ENCODE measurements around the gene PPP3CA. TPM values are rescaled to one million over a fixed set of nuclear protein-coding genes. Genes with fewer than 3 reads are reported as not detected.

PPP3CA gene
- polyA plus RNA-seq (2013) = 28.1 TPM

DNA sequence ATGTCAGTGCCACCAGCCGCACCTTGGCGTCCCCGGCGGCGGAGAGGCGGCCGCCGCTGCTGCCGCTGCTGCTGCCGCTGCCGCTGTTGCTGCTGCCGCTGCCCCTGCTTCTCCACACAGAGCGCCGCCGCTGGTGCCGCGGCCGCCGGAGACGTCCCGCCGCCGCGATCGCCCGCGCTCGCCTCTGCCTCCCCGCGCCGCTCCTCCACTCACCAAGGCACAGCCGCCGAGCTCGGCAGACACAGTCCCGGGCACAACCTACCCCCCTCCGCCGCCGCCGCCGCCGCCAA lies at the start of gene PPP3CA:
TSS of gene PPP3CA (minus strand) at position 260 of the 290 bp plus-strand sequence.
- DNase-seq = no peak
- Histone ChIP-seq H3K9me3 (ENCODE audit: control extremely low read depth in 1 of 5, control insufficient read depth in 4 of 5, insufficient read depth in 2 of 5, low read depth in 1 of 5, low read length in 4 of 5) (no peaks in the 10 kb centered on the region), H3K36me3 (ENCODE audit: control insufficient read depth in 4 of 4, insufficient read depth in 4 of 4, low read length in 3 of 4) (no peaks in the 10 kb centered on the region), H3K27ac (ENCODE audit: insufficient read depth in 1 of 2, low read depth in 1 of 2, low read length in 2 of 2, poor library complexity in 1 of 2, severe bottlenecking in 2 of 2) (peak within 1 kb of the TSS; percentile 68 to 82), H3K4me3 (ENCODE audit: control insufficient read depth in 1 of 7, extremely low read depth in 1 of 7, insufficient read depth in 4 of 7, low read depth in 2 of 7, low read length in 6 of 7) (peak within 1 kb of the TSS; percentile 86 to 98 (median 95)), H3K4me1 (ENCODE audit: control extremely low read depth in 1 of 4, control insufficient read depth in 4 of 4, insufficient read depth in 4 of 4, low read length in 3 of 4) (peaks cover 7 to 29% (median 24%) of the 10 kb centered on the region in 4 experiments), H3K27me3 (replicated peaks in 2 of 5; ENCODE audit: control insufficient read depth in 4 of 5, insufficient read depth in 5 of 5, low read length in 4 of 5) (no peaks in the 10 kb centered on the region)
- ChIA-PET CTCF (interaction anchor here (0.9 to 1.6 kb wide), 3 partner anchors 14 to 161 kb away, joined by 3 to 5 read pairs (median 4); no protein-coding TSS in a partner anchor), POLR2A (interaction anchor here (0.7 to 1.4 kb wide), 6 partner anchors 40 to 1480 kb away, joined by 3 to 5 read pairs (median 4); partner anchors contain the start of genes SLC39A8 and UBE2D3)
- WGBS (ENCODE audit: insufficient coverage) = 0% methylated on average over 6 of the region's 41 CpGs

DNA sequence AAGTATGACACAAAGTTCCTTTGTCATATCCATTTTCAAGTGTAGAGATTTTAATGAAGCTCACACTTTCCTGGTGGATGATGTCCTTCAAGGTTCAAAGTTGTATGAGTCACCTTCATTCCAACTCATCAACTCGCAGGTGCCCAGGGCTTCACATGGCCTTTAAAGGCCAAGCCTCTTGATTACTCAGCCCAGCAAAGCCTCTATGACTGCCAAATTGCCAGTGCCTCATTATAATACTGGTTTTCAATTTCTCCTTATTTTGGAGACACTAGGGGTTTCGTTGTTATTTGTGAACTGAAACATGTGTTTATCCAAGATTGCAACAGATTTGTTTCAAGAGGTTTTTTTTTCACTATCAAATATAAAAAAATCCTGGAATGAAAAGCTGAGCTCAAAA lies 45.9 kb upstream of the PPP3CA start:
- no peak for DNase-seq
- Histone ChIP-seq H3K27ac (ENCODE audit: insufficient read depth in 1 of 2, low read depth in 1 of 2, low read length in 2 of 2, poor library complexity in 1 of 2, severe bottlenecking in 2 of 2) (no peak overlapping the region), H3K36me3 (ENCODE audit: control insufficient read depth in 4 of 4, insufficient read depth in 4 of 4, low read length in 3 of 4) (no peaks in the 10 kb centered on the region), H3K9me3 (ENCODE audit: control extremely low read depth in 1 of 5, control insufficient read depth in 4 of 5, insufficient read depth in 2 of 5, low read depth in 1 of 5, low read length in 4 of 5) (peaks cover 0 to 8% (median 0%) of the 10 kb centered on the region in 5 experiments), H3K4me3 (ENCODE audit: control insufficient read depth in 1 of 7, extremely low read depth in 1 of 7, insufficient read depth in 4 of 7, low read depth in 2 of 7, low read length in 6 of 7) (no peak overlapping the region), H3K4me1 (ENCODE audit: control extremely low read depth in 1 of 4, control insufficient read depth in 4 of 4, insufficient read depth in 4 of 4, low read length in 3 of 4) (no peaks in the 10 kb centered on the region), H3K27me3 (replicated peaks in 2 of 5; ENCODE audit: control insufficient read depth in 4 of 5, insufficient read depth in 5 of 5, low read length in 4 of 5) (no peaks in the 10 kb centered on the region)
- ChIA-PET POLR2A (no interaction called here), CTCF (no interaction called here)
- 100% methylated on average over 1 of the region's 2 CpGs for WGBS (ENCODE audit: insufficient coverage)

DNA sequence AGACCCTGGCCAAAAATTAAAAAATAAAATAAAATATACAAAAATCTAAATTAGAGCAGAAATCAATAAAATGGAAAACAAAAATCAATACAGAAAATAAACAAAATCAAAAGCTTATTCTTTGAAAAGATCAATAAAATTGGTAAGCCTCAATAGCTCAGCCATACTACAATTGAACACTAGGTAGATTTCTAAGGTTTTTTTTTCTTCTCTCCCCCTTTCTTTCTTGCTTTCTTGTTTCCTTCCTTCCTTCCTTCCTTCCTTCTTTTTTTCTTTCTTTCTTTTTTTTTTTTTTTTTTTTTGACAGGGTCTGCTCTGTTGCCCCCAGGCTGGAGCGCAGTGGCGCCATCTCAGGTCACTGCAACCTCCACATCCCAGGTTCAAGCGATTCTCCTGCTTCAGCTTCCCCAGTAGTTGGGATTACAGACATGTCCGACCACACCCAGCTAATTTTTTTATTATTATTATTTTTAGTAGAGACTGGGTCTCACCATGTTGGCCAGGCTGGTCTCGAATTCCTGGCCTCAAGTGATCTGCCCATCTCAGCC lies 23.4 kb upstream of the PPP3CA start:
- WGBS (ENCODE audit: insufficient coverage) = no CpG with 5 or more reads among the region's 5 CpGs
- Histone ChIP-seq H3K4me1 (ENCODE audit: control extremely low read depth in 1 of 4, control insufficient read depth in 4 of 4, insufficient read depth in 4 of 4, low read length in 3 of 4) (no peaks in the 10 kb centered on the region), H3K27ac (ENCODE audit: insufficient read depth in 1 of 2, low read depth in 1 of 2, low read length in 2 of 2, poor library complexity in 1 of 2, severe bottlenecking in 2 of 2) (no peak overlapping the region), H3K27me3 (replicated peaks in 2 of 5; ENCODE audit: control insufficient read depth in 4 of 5, insufficient read depth in 5 of 5, low read length in 4 of 5) (no peaks in the 10 kb centered on the region), H3K4me3 (ENCODE audit: control insufficient read depth in 1 of 7, extremely low read depth in 1 of 7, insufficient read depth in 4 of 7, low read depth in 2 of 7, low read length in 6 of 7) (no peak overlapping the region), H3K36me3 (ENCODE audit: control insufficient read depth in 4 of 4, insufficient read depth in 4 of 4, low read length in 3 of 4) (no peaks in the 10 kb centered on the region), H3K9me3 (ENCODE audit: control extremely low read depth in 1 of 5, control insufficient read depth in 4 of 5, insufficient read depth in 2 of 5, low read depth in 1 of 5, low read length in 4 of 5) (peaks cover 0 to 3% (median 0%) of the 10 kb centered on the region in 5 experiments)
- POLR2A ChIA-PET = no interaction called here
- DNase-seq = no peak
- CTCF ChIA-PET = no interaction called here

DNA sequence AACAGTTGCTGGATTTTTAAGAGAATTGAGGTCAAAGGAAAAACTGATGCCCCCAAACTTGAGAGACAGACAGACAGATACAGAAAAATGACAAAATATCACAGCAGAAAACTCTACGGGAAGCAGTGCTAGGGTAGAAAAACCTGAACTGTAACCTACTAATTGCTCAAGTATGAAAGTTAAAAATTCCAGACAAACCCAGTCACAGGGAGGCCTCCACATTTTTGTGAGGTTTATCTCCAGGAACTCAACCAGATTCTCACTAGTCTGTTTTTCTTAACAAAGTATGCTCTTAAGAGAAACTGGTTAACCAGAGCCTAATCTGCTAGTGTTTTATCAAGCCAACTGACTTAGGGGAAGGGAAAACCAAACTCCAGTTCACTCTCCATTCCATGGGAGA lies 19.9 kb upstream of the PPP3CA start:
- no peak overlapping the region for H3K27ac ChIP-seq (ENCODE audit: insufficient read depth in 1 of 2, low read depth in 1 of 2, low read length in 2 of 2, poor library complexity in 1 of 2, severe bottlenecking in 2 of 2)
- no peaks in the 10 kb centered on the region for H3K36me3 ChIP-seq (ENCODE audit: control insufficient read depth in 4 of 4, insufficient read depth in 4 of 4, low read length in 3 of 4)
- H3K4me1 ChIP-seq (ENCODE audit: control extremely low read depth in 1 of 4, control insufficient read depth in 4 of 4, insufficient read depth in 4 of 4, low read length in 3 of 4) = no peaks in the 10 kb centered on the region
- no peak overlapping the region for H3K4me3 ChIP-seq (ENCODE audit: control insufficient read depth in 1 of 7, extremely low read depth in 1 of 7, insufficient read depth in 4 of 7, low read depth in 2 of 7, low read length in 6 of 7)
- CTCF ChIA-PET = no interaction called here
- H3K27me3 ChIP-seq (replicated peaks in 2 of 5; ENCODE audit: control insufficient read depth in 4 of 5, insufficient read depth in 5 of 5, low read length in 4 of 5) = no peaks in the 10 kb centered on the region
- WGBS (ENCODE audit: insufficient coverage) = no CpG with 5 or more reads among the region's 1 CpG
- POLR2A ChIA-PET = interaction anchor here (0.6 kb wide), 1 partner anchor 60 kb away, joined by 5 read pairs; no protein-coding TSS in a partner anchor
- DNase-seq = no peak
- H3K9me3 ChIP-seq (ENCODE audit: control extremely low read depth in 1 of 5, control insufficient read depth in 4 of 5, insufficient read depth in 2 of 5, low read depth in 1 of 5, low read length in 4 of 5) = peaks cover 0 to 3% (median 0%) of the 10 kb centered on the region in 5 experiments

DNA sequence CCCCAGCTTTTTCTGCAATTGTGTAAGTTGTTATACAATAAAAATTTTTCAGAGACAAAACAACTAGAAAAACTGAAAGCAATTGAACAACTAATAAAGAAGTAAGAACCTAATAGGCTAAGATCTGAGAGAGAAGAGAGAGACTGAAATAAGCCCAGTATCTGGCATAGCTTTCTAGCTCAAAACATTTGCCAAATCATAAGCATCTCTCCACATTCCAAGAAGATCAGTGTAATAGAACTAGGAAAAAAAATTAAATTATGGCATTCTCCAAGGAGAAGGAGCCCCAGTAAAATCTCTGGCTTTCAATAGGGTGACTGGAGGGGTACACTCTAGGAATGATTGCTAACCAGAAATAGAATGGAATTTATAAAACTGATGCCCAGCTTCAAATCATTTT lies 19.0 kb upstream of the PPP3CA start:
- no peaks in the 10 kb centered on the region for H3K27me3 ChIP-seq (replicated peaks in 2 of 5; ENCODE audit: control insufficient read depth in 4 of 5, insufficient read depth in 5 of 5, low read length in 4 of 5)
- no peaks in the 10 kb centered on the region for H3K4me1 ChIP-seq (ENCODE audit: control extremely low read depth in 1 of 4, control insufficient read depth in 4 of 4, insufficient read depth in 4 of 4, low read length in 3 of 4)
- H3K9me3 ChIP-seq (ENCODE audit: control extremely low read depth in 1 of 5, control insufficient read depth in 4 of 5, insufficient read depth in 2 of 5, low read depth in 1 of 5, low read length in 4 of 5) = peaks cover 0 to 3% (median 0%) of the 10 kb centered on the region in 5 experiments
- no peak for DNase-seq
- no peak overlapping the region for H3K27ac ChIP-seq (ENCODE audit: insufficient read depth in 1 of 2, low read depth in 1 of 2, low read length in 2 of 2, poor library complexity in 1 of 2, severe bottlenecking in 2 of 2)
- no peaks in the 10 kb centered on the region for H3K36me3 ChIP-seq (ENCODE audit: control insufficient read depth in 4 of 4, insufficient read depth in 4 of 4, low read length in 3 of 4)
- CTCF ChIA-PET = no interaction called here
- POLR2A ChIA-PET = no interaction called here
- H3K4me3 ChIP-seq (ENCODE audit: control insufficient read depth in 1 of 7, extremely low read depth in 1 of 7, insufficient read depth in 4 of 7, low read depth in 2 of 7, low read length in 6 of 7) = no peak overlapping the region

DNA sequence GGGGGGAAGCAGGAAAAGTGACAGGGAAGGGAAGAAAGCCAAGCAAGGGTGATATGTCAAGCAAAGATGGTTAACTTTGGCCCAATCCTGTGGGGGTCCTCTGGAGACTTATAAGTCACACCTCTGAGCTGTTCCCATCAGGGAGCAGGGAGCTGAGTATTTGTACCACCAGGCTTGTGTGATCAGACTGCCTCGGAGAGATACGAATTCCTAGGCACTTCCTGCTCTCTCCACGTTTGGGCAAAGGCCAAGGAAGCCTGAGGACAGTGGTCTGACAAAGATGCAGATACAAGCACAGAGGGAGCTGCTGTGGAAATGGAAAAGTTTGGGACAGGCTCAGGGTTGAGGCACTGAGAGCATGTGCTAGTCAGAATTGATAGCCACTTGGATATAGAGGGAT lies 10.4 kb upstream of the PPP3CA start:
- WGBS (ENCODE audit: insufficient coverage) = 95% methylated on average over 3 of the region's 3 CpGs
- Histone ChIP-seq H3K36me3 (ENCODE audit: control insufficient read depth in 4 of 4, insufficient read depth in 4 of 4, low read length in 3 of 4) (no peaks in the 10 kb centered on the region), H3K9me3 (ENCODE audit: control extremely low read depth in 1 of 5, control insufficient read depth in 4 of 5, insufficient read depth in 2 of 5, low read depth in 1 of 5, low read length in 4 of 5) (peaks cover 0 to 3% (median 0%) of the 10 kb centered on the region in 5 experiments), H3K4me1 (ENCODE audit: control extremely low read depth in 1 of 4, control insufficient read depth in 4 of 4, insufficient read depth in 4 of 4, low read length in 3 of 4) (no peaks in the 10 kb centered on the region), H3K27ac (ENCODE audit: insufficient read depth in 1 of 2, low read depth in 1 of 2, low read length in 2 of 2, poor library complexity in 1 of 2, severe bottlenecking in 2 of 2) (no peak overlapping the region), H3K4me3 (ENCODE audit: control insufficient read depth in 1 of 7, extremely low read depth in 1 of 7, insufficient read depth in 4 of 7, low read depth in 2 of 7, low read length in 6 of 7) (no peak overlapping the region), H3K27me3 (replicated peaks in 2 of 5; ENCODE audit: control insufficient read depth in 4 of 5, insufficient read depth in 5 of 5, low read length in 4 of 5) (no peaks in the 10 kb centered on the region)
- no peak for DNase-seq
- CTCF ChIA-PET = interaction anchor here (0.7 kb wide), 1 partner anchor 36 kb away, joined by 3 read pairs; no protein-coding TSS in a partner anchor
- POLR2A ChIA-PET = no interaction called here

DNA sequence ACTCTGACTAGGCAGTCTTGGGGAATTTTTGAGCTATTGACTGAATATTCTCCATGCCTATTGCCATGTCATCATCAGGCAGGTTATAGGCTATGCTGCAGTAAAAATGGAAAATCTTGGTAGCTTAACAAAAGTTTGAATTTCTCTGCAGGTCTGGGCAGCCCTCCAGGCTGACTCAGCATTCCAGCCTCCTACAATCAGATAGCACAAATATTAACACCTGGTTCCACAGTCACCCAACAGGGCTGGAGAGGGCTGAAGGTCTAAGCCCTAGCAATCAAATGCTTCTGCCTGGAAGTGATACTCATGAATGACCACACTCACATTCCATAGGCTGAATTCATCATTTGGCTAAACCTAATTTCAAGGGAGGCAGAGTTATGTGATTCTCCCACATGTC lies 9.6 kb upstream of the PPP3CA start:
- H3K27ac ChIP-seq (ENCODE audit: insufficient read depth in 1 of 2, low read depth in 1 of 2, low read length in 2 of 2, poor library complexity in 1 of 2, severe bottlenecking in 2 of 2) = no peak overlapping the region
- no peaks in the 10 kb centered on the region for H3K4me1 ChIP-seq (ENCODE audit: control extremely low read depth in 1 of 4, control insufficient read depth in 4 of 4, insufficient read depth in 4 of 4, low read length in 3 of 4)
- no peaks in the 10 kb centered on the region for H3K36me3 ChIP-seq (ENCODE audit: control insufficient read depth in 4 of 4, insufficient read depth in 4 of 4, low read length in 3 of 4)
- DNase-seq = no peak
- no peak overlapping the region for H3K4me3 ChIP-seq (ENCODE audit: control insufficient read depth in 1 of 7, extremely low read depth in 1 of 7, insufficient read depth in 4 of 7, low read depth in 2 of 7, low read length in 6 of 7)
- no peaks in the 10 kb centered on the region for H3K27me3 ChIP-seq (replicated peaks in 2 of 5; ENCODE audit: control insufficient read depth in 4 of 5, insufficient read depth in 5 of 5, low read length in 4 of 5)
- peaks cover 0 to 3% (median 0%) of the 10 kb centered on the region in 5 experiments for H3K9me3 ChIP-seq (ENCODE audit: control extremely low read depth in 1 of 5, control insufficient read depth in 4 of 5, insufficient read depth in 2 of 5, low read depth in 1 of 5, low read length in 4 of 5)
- ChIA-PET POLR2A (no interaction called here), CTCF (no interaction called here)

Data from common myeloid progenitor, CD34-positive (primary cell).